ENCODE data around the gene FRYL.
"Not testable (repeated sequence)": the region's sequence is repeated elsewhere in the genome, so short reads cannot be mapped to it uniquely, and the experiment has no call there.

FRYL gene

DNA sequence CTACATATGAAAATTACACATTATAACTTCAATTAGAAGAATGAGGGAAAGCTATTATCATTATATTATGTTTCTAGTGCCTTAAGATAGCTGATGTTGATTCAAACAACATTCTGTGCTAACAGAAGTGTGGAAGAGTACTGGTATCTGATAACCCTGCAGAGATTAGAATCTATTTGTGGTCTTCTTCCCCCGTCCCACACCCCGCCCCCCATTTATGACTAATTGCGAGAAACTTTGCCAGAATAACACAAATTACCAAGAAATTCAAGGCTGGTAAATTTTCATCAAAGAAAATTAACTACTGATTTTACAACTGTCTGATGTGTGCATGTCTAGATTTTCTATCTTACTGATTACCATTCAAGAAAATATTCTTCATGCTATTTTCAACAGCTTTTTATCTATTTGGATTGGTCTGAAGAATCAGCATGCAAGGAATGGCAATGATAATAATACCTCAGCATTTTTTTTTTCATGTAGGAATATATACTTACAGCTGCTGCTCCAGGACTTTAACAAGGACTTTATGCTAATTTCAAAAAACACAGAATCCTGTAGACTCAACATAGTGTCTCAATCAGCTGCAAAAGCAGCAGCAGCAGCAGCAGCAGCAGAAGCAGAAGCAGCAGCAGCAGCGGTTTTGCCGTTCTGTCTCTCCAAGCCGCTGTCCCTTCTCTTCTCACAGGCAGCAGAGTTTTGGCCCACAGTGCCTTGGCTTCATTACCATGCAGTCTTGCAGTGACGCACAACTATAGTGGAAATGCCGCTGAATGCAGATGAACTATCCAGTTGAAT lies 126.7 kb downstream of the FRYL start:
- DNase-seq: no peak

DNA sequence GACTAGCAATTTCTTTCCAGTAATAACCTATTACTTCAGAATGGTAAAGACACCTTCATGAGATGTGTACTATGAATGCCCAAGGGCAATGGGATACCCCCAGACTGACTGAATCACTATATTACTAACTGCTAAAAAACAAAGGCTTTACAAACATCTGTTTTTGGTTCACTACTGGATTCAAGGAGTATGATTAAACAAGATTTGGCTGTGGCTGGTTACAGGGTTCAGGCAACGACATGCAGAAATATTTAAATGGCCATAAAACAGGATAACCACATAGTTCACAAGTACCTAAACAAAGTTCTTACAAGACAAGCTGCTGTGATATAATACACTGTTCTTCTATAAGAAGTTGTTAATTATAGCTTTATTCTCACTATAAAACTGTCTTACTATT lies 128.2 kb downstream of the FRYL start:
- DNase-seq: no peak

DNA sequence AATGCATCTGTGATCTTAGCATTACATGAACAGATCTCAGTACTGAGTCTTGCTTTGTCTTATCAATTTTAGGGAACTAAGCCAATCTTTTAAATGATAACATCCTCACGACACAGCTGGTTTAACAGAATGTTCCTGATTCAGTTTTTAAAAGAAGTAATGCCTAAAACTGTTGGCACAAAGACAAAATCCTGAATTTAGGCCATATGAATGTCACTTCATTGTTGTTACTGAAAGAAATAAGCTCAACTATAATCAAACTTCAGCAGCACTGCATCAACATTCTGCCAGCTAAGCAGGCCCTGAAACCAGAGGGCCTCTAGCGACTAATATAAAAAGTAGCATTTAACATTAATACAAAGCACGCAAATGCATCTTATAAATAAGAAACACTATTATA lies 130.6 kb downstream of the FRYL start:
- no peak for DNase-seq

DNA sequence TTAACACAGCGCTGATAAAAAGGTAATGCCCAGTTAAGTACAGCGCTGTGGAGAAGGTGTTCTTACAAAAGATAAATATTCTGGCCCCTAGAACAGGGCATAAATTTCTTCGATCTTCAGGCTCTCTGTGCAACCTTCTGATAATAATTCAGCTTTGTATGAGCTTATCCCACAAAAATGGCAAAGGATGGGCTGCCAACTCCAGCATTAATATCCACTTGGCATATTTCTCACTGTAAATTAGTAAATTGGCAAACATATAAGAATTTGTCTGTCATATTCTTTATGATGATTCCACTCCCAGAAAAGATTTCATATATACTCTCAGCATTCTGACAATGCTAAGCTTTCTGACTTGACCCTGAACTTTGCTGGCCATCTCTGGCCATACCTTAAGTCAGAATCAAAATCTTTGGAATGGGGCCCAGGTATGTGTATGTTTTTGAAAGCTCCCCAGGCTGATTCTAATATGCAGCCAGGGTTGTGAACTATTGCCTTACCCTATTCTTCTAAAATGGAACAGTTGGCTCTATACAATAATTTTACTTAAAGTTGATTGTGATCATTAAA lies 134.8 kb downstream of the FRYL start:
- no peak for DNase-seq

DNA sequence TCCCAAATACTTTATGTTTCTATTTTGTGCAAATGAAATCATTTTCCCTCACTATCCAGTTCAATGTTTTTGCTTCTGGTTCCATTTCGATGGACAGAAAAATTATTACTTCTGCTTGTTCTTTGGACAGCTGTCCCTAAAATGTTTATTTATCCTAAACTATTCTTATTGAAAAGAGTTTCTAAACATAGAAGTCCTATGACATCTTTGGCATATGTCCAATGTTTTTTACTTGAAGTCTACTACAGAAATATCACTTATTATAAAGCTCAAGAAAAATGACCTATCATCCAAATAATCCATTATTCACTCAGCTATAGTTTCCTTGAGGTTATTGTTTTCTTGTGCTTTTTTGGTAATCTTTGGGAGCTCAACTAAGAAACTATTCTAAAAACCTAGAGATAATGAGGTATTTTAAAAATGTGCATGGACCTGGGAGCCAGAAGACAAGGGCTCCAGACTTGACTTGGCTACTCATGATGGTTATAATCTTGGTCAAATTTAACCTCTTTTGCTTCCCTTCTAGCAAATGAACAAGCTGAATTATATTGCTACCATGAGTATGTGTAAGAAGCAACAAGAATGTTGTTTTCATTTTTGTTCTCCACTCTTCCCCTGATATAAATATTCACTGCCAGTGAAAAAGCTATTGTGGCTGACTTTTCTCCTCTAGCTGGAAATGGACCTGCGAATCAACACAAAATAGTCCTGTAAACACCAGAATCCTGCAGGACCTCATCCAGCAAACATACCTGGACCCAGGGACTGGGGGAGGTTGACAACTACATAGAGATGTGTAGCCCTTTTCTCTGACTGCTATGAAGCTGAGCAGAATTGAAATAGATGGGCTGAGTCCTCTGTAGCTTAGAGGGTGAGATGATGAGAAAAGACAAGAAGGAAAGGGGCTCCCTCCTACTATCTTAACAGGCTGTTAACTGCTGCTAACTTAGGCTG lies 137.4 kb downstream of the FRYL start:
- no peak for DNase-seq

DNA sequence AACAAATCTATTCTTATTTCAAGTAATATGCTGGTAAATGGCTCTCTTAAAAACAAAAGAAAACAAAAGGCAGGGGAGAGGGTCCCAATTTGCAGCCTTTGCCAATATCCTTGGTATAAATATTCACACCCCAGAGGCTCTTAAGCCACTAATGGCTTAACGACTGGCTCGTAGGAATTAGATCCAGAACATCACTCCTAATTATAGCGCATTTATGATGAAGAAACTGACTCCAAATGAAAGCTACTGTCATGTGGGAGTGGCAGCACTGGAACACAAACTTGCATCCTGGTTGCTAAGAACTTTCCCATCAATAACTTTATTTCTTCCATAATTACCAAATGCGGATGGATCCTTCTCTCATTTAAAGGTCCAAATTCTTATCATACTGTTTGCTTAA lies 138.7 kb downstream of the FRYL start:
- DNase-seq: no peak

DNA sequence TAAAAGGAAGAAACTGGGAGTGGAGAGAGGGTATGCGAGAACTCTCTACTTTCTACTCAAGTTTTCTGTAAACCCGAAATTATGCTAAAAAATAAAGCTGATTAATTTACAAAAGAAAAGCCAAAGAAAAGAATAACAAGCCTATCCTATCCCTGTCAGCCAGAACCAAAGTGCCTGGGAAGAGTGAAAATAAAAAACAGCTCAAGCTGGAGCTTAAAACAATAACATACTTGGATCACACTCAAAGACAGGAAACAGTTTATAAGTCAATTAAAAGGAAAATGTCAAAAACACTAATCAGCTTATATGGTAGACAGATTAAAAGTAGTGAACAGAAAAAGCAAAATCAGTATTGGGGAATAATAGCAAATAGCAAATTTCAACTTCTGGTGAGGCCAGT lies 139.4 kb downstream of the FRYL start:
- DNase-seq: no peak

DNA sequence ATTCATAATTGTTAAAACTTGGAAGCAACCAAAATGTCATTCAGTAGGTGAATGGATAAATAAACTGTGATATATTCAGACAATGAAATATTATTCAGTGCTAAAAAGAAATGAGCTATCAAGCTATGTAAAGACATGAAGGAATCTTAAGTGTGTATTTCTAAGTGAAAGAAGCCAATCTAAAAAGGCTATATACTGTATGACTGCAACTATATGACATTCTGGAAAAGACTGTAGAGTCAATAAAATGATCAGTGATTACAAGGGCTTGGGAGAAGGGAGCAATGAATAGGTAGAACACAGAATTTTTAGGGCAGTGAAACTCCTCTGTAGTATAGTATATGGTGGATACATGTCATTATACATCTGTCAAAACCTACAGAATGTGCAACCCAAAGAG lies 139.9 kb downstream of the FRYL start:
- DNase-seq: no peak

DNA sequence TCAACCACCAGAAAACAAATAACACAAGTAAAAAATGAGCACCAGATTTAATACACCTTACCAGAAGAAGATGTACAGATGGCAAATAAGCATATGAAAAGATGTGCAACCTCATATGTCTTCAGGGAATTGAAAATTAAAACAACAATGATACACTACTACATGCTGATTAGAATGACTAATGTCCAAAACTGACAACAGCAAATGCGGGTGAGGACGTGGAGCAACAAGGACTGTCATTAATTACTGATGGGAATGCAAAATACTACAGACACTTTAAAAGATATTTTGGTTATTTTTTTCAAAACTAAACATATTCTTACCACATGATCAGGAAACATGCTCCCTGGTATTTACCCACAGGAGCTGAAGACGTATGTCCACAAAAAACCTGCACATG lies 140.3 kb downstream of the FRYL start:
- no peak for DNase-seq

DNA sequence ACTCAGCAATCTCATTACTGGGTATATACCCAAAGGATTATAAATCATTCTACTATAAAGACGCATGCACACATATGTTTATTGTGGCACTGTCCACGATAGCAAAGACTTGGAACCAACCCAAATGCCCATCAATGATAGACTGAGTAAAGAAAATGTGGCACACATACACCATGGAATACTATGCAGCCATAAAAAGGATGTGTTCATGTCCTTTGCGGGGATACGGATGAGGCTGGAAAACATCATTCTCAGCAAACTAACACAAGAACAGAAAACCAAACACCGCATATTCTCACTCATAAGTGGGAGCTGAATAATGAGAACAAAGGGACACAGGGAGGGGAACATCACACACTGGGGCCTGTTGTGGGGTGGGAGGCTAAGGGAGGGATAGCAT lies 141.5 kb downstream of the FRYL start:
- DNase-seq: not testable (repeated sequence)

DNA sequence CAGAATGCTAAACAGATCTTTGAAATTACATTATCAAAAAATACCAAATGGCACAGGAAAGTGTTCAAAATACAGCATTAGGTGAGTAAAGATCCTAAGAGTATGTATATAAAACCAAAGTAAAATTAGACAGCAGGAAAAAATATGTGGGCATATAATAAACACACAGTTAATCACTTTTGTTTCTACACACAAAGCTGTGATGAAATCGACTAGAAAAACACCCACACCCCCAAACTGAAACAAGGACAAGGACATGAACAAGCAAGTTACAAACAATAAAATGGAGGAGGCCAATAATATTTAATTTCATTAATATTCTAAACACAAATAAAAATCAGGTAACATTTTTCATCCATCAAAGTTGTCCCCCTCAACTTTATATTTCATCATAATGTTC lies 143.2 kb downstream of the FRYL start:
- DNase-seq: no peak

DNA sequence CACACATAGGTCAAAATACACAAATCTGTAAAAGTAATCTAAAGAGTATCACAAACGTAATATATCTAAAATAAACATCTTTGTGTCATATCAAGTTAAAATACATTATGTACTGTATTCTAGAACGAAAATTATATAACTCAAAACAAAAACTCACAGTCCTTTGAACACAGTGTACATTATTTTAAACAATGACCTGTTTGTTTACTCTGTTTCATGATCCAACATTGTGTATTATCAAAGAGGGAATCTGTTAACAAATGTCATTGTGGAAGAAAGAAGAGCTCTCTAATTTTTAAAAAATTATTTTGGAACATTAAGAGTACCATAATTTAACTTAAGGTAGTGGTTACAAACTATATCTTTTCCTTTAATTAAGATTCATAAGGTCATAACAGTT lies 144.1 kb downstream of the FRYL start:
- DNase-seq: no peak

DNA sequence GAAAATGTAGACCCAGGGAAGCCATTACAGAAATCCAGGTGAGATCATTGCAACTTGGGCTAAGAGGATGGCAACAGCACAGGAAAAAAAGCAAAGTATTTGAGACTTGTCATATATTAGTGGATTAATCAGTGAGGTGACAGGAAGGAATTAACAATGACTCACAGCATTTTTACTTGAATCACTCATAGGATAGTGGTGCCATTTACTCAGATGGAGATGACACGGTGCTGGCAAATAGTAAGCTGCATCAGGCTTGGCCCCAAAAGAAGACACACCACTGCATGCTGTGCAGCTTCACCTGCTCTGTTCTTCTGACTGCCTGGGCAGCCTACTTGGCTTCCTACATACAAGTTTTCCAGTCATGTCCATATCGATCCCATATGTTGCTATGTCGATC lies 144.8 kb downstream of the FRYL start:
- no peak for DNase-seq

DNA sequence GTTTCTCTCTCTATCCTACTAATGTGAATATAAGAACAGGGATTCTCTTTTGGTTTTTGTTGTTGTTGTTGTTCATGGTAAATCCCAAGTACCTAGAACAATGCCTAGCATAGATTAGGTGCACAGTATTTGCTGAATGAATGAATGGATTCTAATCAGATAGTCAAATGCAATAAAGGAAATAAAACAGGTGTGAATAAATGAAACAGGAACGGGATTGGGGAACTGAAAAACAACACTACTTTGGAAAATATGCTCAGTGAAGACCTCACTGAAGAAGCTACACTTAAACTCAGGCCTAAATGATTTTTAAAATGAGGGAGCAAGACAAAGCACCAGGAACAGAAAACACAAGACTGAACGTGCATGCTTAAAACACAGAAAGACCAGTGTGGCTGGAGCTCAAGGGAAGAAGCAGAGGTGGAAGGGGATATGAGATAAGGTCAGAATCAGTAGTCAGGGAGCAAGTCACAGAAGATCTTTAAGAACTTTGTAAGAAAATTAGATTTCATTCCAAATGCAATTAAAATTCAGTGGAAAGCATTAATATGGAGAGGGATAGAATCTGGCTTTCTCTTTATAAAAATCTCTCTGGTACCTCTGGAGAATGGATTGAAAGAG lies 145.3 kb downstream of the FRYL start:
- DNase-seq: no peak

DNA sequence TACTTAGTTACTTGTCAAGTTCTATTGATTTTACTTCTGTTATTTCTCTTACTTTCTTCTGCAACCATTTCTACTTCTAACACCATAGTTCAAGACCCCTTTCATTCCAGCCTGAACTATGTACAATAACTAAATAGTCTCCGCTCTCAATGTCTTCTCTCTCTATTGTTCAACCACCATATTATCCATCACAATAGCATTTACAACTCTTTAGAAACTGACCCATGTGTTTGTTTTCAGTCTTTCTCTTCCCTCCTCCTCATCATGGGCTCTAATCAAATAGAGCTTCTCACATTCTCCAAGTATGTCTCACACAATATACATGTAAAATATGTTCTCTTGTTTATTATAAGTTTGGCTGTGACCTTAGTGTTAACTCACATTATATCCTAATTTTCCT lies 146.4 kb downstream of the FRYL start:
- DNase-seq: no peak

DNA sequence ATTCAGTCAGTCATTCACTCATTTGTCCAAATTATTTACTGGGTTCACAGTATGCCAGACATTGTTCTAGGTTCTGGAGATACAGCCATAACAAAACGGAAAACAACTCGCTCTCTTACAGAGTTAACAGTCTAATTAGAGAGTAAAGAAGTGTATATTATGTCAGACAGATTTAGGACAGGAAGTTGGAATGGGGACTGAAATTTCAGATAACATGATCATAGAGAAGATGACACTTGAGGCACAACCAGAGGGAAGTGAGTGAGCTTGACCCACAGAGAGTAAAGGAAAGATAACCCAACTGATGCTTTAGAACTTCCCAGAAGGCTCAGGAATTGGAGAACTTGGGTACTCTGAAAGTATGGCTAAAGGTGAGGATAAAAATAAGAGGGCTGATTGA lies 150.6 kb downstream of the FRYL start:
- no peak for DNase-seq

DNA sequence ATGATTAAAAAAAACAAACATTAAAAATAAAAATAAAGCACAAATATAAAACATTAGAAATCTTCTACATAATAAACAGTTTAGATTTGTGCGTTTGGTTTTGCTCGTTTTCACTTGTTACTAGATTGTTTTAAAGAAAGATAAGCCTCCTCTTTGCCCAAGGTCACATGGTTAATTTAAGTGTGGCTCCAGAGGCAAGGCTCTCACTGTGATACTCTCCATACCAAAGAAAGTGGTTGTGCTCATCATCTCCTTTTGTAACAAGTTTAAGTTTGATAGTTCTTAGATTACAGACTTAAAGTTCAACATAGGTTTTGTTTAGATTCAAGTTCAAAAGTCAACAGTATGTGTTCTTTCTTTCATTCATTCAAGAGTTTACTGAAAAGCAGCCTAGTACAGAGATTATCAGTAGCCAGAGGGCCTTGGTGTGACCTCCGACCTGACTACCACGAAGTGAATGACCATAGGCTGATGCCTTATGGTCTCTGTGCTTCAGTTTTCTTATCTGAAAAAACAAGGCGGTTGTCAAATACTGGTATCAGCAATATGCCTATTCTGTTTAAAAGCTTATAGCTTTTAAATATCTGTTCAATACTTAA lies 156.8 kb downstream of the FRYL start:
- no peak for DNase-seq

DNA sequence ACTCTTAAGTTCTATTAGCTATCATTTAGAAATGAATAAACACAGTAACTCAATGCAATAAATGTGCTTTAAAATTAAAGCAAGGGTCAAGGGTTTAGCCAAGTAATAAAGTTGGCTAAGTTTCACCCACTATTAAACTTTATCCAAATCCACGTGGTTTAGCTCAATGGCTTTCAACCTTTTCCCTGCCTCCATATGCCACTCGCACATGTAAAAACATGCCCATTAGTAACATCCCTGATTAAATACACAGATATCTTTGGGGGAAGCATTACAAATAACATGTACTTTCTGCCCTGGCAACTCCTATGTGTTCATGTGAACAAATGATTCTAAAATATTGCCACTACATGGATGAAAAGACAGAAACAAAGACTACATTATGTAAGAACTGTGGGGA lies 159.2 kb downstream of the FRYL start:
- no peak for DNase-seq

DNA sequence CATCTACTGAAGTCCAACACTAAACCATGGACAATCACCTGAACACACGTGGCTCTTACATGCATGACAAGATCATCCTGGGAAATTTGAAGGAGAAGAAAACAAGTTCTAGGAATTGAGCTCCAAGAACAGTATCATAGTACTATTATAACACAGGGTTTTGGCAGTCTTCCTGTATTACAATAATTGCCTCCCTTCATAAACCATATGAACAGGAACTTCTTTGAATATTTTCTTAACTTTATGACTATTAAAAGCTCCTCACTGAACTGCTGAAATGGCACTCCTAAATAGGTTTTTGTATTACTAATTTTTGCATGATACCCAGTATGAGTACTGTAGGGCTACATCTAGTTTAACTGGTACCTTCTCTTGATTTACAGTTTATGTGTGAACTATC lies 160.0 kb downstream of the FRYL start:
- no peak for DNase-seq

DNA sequence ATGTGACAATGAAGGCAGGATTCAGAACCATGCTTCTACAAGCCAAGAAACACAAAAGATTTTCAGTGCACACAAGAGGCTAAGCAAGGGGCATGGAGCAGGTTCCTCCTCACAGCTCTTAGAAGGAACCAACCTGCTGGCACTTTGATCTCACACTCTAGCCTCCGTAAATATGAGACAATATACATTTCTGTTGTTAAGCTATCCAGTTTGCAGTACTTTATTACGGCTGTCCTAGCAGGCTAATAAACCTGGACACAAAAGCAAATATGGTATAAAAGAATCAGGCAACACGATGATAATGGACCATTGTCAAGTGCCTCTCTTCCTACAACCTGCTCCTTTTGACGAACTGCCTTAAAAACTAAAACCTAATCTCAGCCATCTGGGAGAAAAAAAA lies 175.6 kb downstream of the FRYL start:
- peak; percentile 25 for DNase-seq

DNA sequence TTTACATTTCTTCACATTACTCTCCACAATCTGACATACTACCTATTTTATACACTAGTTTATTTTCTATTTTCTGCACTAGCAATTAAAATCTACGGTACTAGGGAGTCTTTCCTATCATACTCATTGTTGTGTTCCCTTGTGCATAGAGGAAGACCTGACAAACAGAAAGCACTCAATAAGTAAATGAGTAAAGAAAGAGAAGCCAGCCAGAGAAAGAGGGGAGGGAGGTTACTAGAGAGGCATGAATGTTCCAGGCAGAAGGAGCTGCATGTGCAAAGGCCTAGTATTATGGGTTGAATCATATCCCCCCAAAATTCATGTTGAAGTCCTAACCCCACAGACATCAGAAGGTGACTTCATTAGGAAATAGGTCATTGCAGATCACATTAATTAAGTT lies 176.0 kb downstream of the FRYL start:
- no peak for DNase-seq

DNA sequence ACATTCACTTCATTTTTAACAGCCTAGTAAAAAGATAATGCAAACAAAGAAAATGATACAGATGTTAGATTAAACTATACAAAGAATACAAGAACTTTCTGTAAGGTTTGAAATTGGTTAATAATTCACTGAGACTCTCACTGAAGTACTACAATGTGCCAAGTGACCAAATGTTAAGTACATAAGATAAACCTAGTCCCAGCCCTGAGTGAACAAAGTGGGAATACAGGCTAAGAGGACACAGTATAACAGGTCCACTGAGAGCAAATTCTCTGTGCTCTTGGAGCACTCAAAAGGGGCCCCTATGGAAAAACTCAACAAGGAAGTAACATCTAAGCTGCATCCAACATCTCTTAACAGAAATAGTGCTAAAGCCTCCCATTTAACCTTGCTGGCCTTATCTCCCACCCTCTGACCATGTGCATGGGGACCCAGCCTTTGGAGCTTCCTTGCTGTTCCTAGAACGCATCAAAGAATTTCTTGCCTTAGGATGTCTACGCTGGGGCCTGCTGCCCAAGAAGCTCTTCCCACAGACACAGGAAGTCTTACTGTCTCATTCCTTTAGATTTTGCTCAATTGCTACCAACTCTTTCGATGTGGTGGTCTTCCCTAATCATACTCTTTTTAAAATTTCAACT lies 176.6 kb downstream of the FRYL start:
- DNase-seq: no peak

DNA sequence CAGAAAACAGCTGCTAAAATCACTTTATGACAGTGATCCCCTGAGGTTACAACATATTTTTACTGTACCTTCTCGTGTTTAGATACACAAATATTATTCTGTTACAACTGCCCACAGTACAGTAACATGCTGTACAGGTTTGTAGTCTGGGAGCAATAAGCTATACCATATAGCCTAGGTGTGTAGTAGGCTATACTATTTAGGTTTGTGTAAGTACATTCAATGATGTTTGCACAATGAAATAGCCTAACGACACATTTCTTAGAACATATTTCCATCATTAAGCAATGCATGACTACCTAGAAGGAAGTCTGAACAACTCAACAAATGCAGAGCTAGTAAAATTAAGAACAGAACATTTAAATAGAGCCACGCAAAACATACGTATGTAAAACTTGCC lies 177.3 kb downstream of the FRYL start:
- DNase-seq: no peak
